PFSK-1 (cell line): ENCODE data around the gene GREM2.

ENCODE experiments used
- FOXP2 ChIP-seq: optimal IDR thresholded peaks from 2 replicates; pipeline ENCODE3; 2011; ENCODE audit warnings: borderline replicate concordance, control low read depth, inconsistent platforms; ENCODE audit not compliant: insufficient read depth; ENCODE audit errors: extremely low read length, extremely low read depth
- POLR2AphosphoS5 ChIP-seq: IDR thresholded peaks from 2 replicates; pipeline ENCODE4 v1.6.1; 2012; ENCODE audit warnings: low read depth, mild to moderate bottlenecking, control low read depth, low read length, moderate library complexity
- SIN3A ChIP-seq: IDR thresholded peaks from 2 replicates; pipeline ENCODE4 v1.6.1; 2012; ENCODE audit warnings: mild to moderate bottlenecking, low read length, moderate library complexity, borderline replicate concordance; ENCODE audit not compliant: insufficient read depth
- TAF1 ChIP-seq: IDR thresholded peaks from 2 replicates; pipeline ENCODE4 v1.6.1; 2012; ENCODE audit warnings: low read length, control low read depth, borderline replicate concordance; ENCODE audit not compliant: insufficient read depth
- TF ChIP-seq, protein P1 (sequence below), 2 experiments: IDR thresholded peaks; 2 replicates each; pipeline versions ENCODE4 v1.6.1 to v1.8.0; 2011 to 2012; ENCODE audit warnings: low read depth in 2 of 2, low read length in 2 of 2, control low read depth in 1 of 2, inconsistent platforms in 1 of 2, mild to moderate bottlenecking in 1 of 2, moderate library complexity in 1 of 2; ENCODE audit not compliant: insufficient read depth in 1 of 2

GREM2 gene

DNA sequence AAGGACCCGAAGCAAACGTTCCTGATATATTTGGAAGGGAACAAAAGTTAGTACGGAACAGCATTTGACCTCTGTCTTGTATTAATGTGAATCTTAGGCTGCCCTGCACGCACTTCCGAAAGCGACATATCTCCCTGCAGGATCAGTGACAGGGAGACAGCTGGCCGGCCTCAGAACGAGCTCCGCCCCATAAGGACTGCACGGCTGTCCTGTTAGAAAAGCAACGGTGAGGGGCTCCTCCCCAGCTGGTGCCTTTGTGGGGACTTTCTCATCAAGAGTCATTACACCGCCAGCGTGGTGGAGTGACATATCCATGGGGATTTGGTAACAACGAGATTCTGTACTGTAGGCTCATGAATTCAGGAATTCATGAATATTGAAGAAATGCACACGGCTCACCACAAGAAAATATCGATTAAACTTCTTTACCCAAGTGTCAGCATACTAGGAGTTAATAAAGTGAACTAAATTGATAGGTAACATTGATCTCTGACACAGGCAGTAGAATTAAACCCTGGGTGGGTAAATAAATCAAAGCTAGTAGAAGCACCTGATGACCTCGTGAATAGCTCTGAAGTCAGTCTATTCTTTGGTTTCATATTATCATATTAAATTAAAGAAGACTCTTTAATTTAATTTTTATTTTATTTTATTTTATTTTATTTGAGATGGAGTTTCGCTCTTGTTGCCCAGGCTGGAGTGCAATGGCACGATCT, 8.1 kb upstream of the GREM2 start:
- TF ChIP-seq FOXP2 (no peak), POLR2AphosphoS5 (no peak), TAF1 (no peak), SIN3A (no peak)
- TF ChIP-seq, protein P1, sequence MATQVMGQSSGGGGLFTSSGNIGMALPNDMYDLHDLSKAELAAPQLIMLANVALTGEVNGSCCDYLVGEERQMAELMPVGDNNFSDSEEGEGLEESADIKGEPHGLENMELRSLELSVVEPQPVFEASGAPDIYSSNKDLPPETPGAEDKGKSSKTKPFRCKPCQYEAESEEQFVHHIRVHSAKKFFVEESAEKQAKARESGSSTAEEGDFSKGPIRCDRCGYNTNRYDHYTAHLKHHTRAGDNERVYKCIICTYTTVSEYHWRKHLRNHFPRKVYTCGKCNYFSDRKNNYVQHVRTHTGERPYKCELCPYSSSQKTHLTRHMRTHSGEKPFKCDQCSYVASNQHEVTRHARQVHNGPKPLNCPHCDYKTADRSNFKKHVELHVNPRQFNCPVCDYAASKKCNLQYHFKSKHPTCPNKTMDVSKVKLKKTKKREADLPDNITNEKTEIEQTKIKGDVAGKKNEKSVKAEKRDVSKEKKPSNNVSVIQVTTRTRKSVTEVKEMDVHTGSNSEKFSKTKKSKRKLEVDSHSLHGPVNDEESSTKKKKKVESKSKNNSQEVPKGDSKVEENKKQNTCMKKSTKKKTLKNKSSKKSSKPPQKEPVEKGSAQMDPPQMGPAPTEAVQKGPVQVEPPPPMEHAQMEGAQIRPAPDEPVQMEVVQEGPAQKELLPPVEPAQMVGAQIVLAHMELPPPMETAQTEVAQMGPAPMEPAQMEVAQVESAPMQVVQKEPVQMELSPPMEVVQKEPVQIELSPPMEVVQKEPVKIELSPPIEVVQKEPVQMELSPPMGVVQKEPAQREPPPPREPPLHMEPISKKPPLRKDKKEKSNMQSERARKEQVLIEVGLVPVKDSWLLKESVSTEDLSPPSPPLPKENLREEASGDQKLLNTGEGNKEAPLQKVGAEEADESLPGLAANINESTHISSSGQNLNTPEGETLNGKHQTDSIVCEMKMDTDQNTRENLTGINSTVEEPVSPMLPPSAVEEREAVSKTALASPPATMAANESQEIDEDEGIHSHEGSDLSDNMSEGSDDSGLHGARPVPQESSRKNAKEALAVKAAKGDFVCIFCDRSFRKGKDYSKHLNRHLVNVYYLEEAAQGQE (IDR thresholded peaks at IDR 0.05; ENCODE audit: insufficient read depth in 1 of 2, low read depth in 2 of 2, low read length in 2 of 2) = no peak

DNA sequence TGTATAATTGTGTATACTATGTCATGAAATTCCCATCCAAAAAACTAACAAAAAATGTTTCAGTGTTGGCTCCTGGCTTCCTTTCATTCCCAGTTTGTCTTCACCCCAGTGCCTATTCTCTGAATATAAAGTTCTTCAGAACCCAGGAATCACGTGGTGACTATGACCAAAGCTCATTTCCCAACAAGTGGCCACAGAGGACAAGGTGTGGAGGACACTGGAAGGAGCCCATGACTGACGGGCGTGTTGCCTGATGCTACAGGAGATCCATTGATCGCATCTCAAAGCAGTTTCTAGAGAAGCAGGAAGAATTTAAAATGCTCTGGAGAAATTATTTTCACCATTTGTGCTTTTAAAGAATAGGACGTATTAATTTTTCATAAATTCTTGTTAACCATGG, 7.4 kb upstream of the GREM2 start:
- TF ChIP-seq TAF1 (no peak), FOXP2 (no peak), POLR2AphosphoS5 (no peak), SIN3A (no peak)
- TF ChIP-seq, protein P1 (IDR thresholded peaks at IDR 0.05; ENCODE audit: insufficient read depth in 1 of 2, low read depth in 2 of 2, low read length in 2 of 2) = no peak

DNA sequence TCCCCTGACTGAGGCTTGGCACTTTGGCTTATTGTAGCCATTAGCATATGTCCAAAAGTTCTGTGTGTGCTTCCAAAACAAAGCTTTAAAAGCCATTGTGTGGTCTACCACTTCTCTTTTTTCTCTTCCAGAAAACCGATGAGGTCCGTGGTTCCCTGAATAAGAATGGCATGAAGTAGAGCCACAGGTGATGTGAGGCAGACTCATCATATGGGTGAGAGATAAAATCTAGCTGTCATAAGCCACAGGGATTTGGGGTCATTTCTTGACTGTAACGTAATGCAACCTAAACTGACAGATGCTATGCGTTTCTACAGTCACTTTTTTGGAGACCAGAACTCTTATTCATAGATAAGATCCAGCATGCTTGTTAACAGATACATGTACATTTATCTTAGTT, 7.0 kb upstream of the GREM2 start:
- TF ChIP-seq, protein P1 (IDR thresholded peaks at IDR 0.05; ENCODE audit: insufficient read depth in 1 of 2, low read depth in 2 of 2, low read length in 2 of 2) = no peak
- TF ChIP-seq POLR2AphosphoS5 (no peak), SIN3A (no peak), TAF1 (no peak), FOXP2 (no peak)

DNA sequence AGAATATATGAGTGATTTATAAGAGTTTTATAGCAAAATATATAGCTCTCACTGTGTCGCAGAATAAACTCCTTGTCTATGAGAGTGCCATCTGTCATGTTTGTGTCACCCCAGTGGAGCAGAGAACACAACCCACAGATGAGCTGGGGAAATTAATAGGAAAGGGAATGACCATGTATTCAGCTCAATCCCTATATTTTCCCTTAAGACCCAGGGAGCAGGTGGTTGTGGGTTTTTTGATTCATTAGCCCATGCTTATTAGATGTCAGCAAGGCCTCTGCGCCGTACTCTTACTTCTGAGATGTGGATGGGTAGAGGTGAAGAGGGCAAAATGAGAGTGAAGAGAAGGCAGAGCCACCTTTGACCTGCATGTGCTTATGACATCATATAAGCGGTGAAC, 4.1 kb upstream of the GREM2 start:
- TF ChIP-seq FOXP2 (no peak), SIN3A (no peak), TAF1 (no peak), POLR2AphosphoS5 (no peak)
- TF ChIP-seq, protein P1 (IDR thresholded peaks at IDR 0.05; ENCODE audit: insufficient read depth in 1 of 2, low read depth in 2 of 2, low read length in 2 of 2) = no peak
